MCF 10A (cell line): ENCODE data around the gene TOP3A. TPM values are rescaled to one million over a fixed set of nuclear protein-coding genes. Genes with fewer than 3 reads are reported as not detected.

Experiments used
- BruUV-seq: library from RNA; stranded (reverse); fragments of 400-500 nt; replicated peaks from 2 replicates; lab custom pipeline; 2021; lab: Mats Ljungman, UMichigan
- CTCF ChIA-PET: fragments of 300-600 bp; sonication (Branson Sonifier 250); formaldehyde crosslinking; extraction: SDS; loops from one replicate; lab custom pipeline; 2021; ENCODE audit warnings: antibody characterized with exemption, inconsistent platforms; lab: Yijun Ruan, JAX
- POLR2A ChIA-PET: fragments of 300-600, 350-650 bp; sonication (Branson Sonifier 250); formaldehyde crosslinking; extraction: SDS; loops from one replicate; lab custom pipeline; 2020; ENCODE audit warnings: antibody characterized with exemption, inconsistent platforms; lab: Yijun Ruan, JAX
- DNase-seq: peaks from one replicate; pipeline ENCODE4 v3.0.0-alpha.2; 2018; ENCODE audit not compliant: unreplicated experiment
- H3K27ac Mint-ChIP-seq: one replicate; pipeline ENCODE4 v1.8.0; 2022; ENCODE audit warnings: mild to moderate bottlenecking, low read depth, mixed read lengths; ENCODE audit not compliant: unreplicated experiment
- H3K27me3 Mint-ChIP-seq: one replicate; pipeline ENCODE4 v1.8.0; 2022; ENCODE audit warnings: mixed read lengths; ENCODE audit not compliant: insufficient read depth, unreplicated experiment
- H3K36me3 Mint-ChIP-seq: one replicate; pipeline ENCODE4 v1.8.0; 2022; ENCODE audit warnings: mild to moderate bottlenecking, moderate library complexity, mixed read lengths; ENCODE audit not compliant: insufficient read depth, unreplicated experiment
- H3K4me1 Mint-ChIP-seq: one replicate; pipeline ENCODE4 v1.8.0; 2022; ENCODE audit warnings: mixed read lengths; ENCODE audit not compliant: insufficient read depth, unreplicated experiment
- H3K4me3 Mint-ChIP-seq: one replicate; pipeline ENCODE4 v1.8.0; 2022; ENCODE audit warnings: mild to moderate bottlenecking, moderate library complexity, mixed read lengths; ENCODE audit not compliant: unreplicated experiment
- H3K9me3 Mint-ChIP-seq: one replicate; pipeline ENCODE4 v1.8.0; 2022; ENCODE audit warnings: mixed read lengths; ENCODE audit not compliant: unreplicated experiment
- CTCF ChIP-seq: fragments of 200-600 bp; IDR thresholded peaks from one replicate; pipeline ENCODE4 v1.8.0; 2022; ENCODE audit warnings: antibody characterized with exemption, mild to moderate bottlenecking; ENCODE audit not compliant: unreplicated experiment
- intact Hi-C: fragments of 100-400 bp; cut with micrococcal nuclease; formaldehyde crosslinking; loops from 2 replicates; pipeline ENCODE4 v1.14.1; 2022
- total RNA-seq: library from RNA; stranded (reverse); gene quantifications from 2 replicates; pipeline ENCODE4 v1.2.3, GENCODE V29; 2022

The TOP3A gene
- total RNA-seq, 1 experiment from 2014 or later = 32.5 TPM

DNA sequence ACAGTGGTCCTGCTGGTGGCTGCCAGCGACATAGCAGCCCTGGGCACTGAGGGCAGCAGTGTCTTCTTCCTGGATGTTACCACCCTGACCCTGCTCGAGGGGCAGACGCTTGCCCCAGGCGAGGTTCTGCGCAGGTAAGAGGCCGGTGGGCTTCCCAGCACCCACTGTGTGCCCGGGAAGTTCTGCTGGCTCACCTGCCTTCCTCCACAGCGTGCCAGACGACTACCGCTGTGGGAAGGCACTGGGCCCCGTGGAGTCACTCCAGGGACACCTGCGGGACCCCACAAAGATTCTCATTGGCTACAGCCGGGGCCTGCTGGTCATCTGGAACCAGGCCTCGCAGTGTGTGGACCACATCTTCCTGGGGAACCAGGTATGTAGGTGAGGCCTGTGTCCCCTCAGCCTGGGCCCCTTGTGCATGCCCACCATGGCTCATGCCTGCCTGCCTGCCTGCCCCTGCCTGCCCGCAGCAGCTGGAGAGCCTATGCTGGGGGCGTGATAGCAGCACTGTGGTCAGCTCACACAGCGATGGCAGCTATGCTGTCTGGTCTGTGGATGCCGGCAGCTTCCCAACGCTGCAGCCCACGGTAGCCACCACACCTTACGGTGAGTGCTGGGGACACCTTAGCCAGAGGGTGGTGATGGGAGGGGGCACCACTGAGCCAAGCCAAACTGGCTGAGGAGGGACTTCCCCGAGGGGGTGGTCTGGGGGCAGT, 80.8 kb downstream of the TOP3A start:
- Mint-ChIP-seq H3K36me3 (peaks cover 6% of the 10 kb centered on the region), H3K9me3 (no peaks in the 10 kb centered on the region), H3K27ac (no peak overlapping the region), H3K4me3 (no peak overlapping the region), H3K4me1 (peaks cover 15% of the 10 kb centered on the region), H3K27me3 (no peaks in the 10 kb centered on the region)
- intact Hi-C loops = no loop called here
- no TSS peak for BruUV-seq
- no peak for TF ChIP-seq CTCF
- ChIA-PET CTCF (no interaction called here), POLR2A (no interaction called here)
- no peak for DNase-seq

GRCh38 chr17:18231164-18231563, 83.6 kb downstream of the TOP3A start:
- Mint-ChIP-seq H3K4me3 (no peak overlapping the region), H3K4me1 (peaks cover 30% of the 10 kb centered on the region), H3K27ac (no peak overlapping the region), H3K36me3 (peaks cover 5% of the 10 kb centered on the region), H3K9me3 (no peaks in the 10 kb centered on the region), H3K27me3 (no peaks in the 10 kb centered on the region)
- BruUV-seq = no TSS peak
- DNase-seq = no peak
- POLR2A ChIA-PET = interaction anchor here (0.9 kb wide), 1 partner anchor 54 kb away, joined by 3 read pairs; no protein-coding TSS in a partner anchor
- intact Hi-C loops = no loop called here
- CTCF ChIA-PET = no interaction called here
- no peak for TF ChIP-seq CTCF

GRCh38 chr17:18230288-18231141, 84.3 kb downstream of the TOP3A start:
- Mint-ChIP-seq H3K36me3 (peaks cover 5% of the 10 kb centered on the region), H3K4me3 (no peak overlapping the region), H3K9me3 (no peaks in the 10 kb centered on the region), H3K4me1 (peaks cover 28% of the 10 kb centered on the region), H3K27me3 (no peaks in the 10 kb centered on the region), H3K27ac (no peak overlapping the region)
- ChIA-PET CTCF (no interaction called here), POLR2A (interaction anchor here (0.9 kb wide), 1 partner anchor 54 kb away, joined by 3 read pairs; no protein-coding TSS in a partner anchor)
- no peak for DNase-seq
- intact Hi-C loops = no loop called here
- no TSS peak for BruUV-seq
- no peak for TF ChIP-seq CTCF

DNA sequence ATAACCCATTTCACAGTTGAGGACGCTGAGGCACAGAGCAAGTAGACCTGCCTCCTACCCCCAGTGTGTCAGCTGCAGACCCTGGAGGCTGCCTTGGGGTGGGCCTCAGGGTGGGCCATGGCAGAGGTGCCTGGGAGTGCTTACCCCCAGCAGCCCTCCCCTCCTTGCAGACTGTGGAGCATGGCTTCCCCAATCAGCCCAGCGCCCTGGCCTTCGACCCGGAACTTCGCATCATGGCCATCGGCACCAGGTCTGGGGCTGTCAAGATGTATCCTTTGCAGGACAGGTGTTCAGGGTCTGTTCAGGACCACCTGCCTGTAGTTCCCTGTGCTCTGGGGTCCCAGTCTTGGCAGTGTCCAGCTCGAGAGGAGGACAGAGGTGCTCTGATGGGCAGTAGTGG, 85.0 kb downstream of the TOP3A start:
- H3K27ac Mint-ChIP-seq = no peak overlapping the region
- DNase-seq = no peak
- peaks cover 21% of the 10 kb centered on the region for H3K4me1 Mint-ChIP-seq
- CTCF ChIA-PET = no interaction called here
- no peaks in the 10 kb centered on the region for H3K27me3 Mint-ChIP-seq
- no peak for TF ChIP-seq CTCF
- H3K9me3 Mint-ChIP-seq = no peaks in the 10 kb centered on the region
- BruUV-seq = no TSS peak
- POLR2A ChIA-PET = no interaction called here
- H3K36me3 Mint-ChIP-seq = peaks cover 5% of the 10 kb centered on the region
- H3K4me3 Mint-ChIP-seq = no peak overlapping the region
- intact Hi-C loops = no loop called here
